ENCODE measurements around the gene RASAL2.
A peak's percentile ranks its signal among the peaks of the same experiment; 100 is the strongest.
"Not testable (repeated sequence)": the region's sequence is repeated elsewhere in the genome, so short reads cannot be mapped to it uniquely, and the experiment has no call there.

RASAL2 gene

DNA sequence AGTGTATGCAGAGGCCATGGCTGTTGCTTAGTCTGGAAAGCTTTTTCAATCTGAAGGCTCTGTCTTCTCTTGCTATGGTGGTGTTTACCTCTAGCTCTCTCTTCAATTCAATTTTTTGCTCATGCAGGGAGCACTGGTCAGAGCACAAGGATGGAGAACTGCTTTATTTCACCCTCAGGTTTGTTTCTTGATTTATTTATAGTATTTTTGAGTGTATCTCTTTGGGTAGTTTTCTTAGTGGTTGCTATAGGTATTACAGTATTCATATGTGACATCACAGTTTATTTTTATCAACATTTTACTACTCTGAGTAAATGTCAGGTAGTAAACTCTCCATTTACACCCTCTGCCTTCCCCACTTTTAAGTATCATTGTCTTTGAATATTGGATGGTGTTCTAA, 147.9 kb downstream of the RASAL2 start:
- no peak for DNase-seq

- DNase-seq = no peak
These were observed 149.2 kb downstream of the RASAL2 start for GRCh38 chr1:178243119-178243518.

GRCh38 chr1:178243890-178244289, 150.0 kb downstream of the RASAL2 start:
- DNase-seq = no peak

- DNase-seq = not testable (repeated sequence)
These were observed 154.4 kb downstream of the RASAL2 start for GRCh38 chr1:178248284-178248683.

DNA sequence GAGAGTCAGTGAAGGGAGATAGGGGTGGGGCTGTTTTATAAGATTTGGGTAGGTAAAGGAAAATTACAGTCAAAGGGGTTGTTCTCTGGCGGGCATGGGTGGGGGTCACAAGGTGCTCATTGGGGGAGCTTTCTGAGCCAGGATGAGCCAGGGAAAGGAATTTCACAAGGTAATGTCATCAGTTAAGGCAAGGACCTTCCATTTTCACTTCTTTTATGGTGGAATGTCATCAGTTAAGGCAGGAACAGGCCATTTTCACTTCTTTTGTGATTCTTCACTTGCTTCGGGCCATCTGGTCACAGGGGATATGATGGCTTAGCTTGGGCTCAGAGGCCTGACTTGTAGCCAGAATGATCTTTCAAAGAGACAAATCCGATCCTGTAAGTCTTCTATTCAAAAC, 159.7 kb downstream of the RASAL2 start:
- DNase-seq = not testable (repeated sequence)

DNA sequence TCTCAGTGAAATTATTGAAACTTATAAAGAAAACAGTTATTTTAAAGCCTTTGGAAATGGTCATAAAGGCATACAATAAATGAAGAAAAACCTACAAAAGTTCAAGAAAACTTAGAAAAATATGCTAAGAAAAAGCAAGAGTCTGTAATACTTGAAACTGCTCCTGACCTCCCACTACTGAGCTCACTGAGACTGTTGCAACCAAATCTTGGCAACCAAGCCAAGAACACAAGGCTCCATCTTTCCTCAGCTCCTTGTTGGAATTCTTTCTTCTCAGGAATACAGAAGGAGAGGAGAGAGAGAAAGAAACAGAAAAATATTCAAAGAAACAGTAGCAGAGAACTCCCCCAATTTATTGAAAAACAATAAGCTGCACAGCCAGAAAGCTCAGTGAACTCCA, 160.5 kb downstream of the RASAL2 start:
- DNase-seq = no peak

GRCh38 chr1:178258536-178258935, 164.6 kb downstream of the RASAL2 start:
- DNase-seq = no peak

- DNase-seq = no peak
These were observed 168.2 kb downstream of the RASAL2 start for GRCh38 chr1:178262120-178262500.

GRCh38 chr1:178263341-178263740, 169.4 kb downstream of the RASAL2 start:
- DNase-seq = no peak

DNA sequence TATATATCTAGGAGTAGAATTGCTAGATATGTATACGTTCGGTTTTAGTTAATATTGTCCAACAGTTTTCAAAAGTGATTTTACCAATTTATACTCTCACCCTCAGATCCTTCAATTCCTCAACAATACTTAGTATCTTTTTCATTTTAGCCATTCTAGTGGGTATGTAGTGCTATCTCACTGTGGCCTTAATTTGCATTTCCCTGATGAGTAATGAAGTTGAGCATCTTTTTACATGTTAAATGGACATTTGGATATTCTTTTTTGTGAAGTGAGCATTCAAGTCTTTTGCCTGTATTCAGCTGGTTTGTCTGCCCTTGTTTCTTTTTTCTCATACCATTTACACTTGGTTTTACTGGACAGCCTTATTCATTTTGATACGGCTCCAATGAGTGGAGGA, 172.2 kb downstream of the RASAL2 start:
- no peak for DNase-seq

- DNase-seq = peak; percentile 71 to 74
These were observed 172.7 kb downstream of the RASAL2 start for GRCh38 chr1:178266619-178267066.

DNA sequence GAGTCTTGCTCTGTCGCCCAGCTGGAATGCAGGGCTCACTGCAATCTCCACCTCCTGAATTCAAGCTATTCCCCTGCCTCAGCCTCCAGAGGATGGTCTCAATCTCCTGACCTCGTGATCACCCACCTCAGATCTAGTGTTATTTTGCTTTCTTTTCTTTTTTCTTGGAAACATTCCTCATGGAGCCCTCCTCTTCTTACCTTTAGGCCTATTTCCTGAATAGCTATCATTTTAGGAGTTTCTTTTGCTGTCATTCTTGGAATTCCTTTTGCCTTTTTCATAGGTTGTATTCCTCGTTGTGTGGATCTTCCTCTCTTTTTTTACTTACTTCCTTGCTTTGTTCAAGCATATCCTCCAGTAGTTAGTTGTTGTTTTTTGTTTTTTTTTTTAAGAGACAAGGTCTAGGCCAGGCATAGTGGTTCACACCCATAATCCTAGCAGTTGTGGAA, 173.8 kb downstream of the RASAL2 start:
- DNase-seq = no peak

DNA sequence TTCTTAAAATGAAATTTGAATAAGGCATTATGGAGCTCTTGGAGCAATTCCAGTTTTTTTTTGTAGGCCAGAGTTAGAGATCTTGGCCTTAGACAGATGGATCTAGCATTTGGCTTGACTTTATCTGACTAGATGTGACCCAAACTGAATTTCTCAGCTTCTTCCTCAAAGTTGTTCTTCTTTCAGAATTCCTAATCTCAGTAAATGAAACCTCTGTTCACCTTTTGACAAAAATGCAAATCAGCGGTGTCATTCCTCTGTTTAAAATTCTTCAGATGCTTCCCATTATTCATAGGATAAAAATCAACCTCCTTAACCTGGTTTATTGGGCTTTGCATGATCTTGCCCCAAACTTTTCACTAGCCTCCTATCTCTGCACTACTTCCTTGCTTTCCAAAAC, 177.6 kb downstream of the RASAL2 start:
- peak in 1 of 2 experiments; percentile 20 for DNase-seq

GRCh38 chr1:178273707-178274410, 180.0 kb downstream of the RASAL2 start:
- no peak for DNase-seq

DNA sequence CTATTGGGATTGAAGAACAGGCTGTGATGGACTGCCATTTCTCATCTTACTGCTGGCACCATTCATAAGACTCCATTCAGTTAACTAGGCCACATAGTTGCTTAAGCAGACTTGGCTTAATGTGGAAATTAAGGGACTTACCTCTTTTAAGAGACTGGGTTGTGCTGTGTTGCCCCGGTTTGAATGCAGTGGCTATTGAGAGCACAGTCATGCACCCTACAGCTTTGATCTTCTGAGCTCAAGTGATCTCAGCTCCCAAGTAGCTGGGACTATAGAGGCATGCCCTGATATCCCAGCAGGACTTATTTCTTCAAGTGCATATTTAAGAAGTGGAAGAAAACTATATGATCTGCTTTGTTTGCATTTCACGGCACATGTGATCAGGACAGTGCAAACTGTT, 181.1 kb downstream of the RASAL2 start:
- no peak for DNase-seq

DNA sequence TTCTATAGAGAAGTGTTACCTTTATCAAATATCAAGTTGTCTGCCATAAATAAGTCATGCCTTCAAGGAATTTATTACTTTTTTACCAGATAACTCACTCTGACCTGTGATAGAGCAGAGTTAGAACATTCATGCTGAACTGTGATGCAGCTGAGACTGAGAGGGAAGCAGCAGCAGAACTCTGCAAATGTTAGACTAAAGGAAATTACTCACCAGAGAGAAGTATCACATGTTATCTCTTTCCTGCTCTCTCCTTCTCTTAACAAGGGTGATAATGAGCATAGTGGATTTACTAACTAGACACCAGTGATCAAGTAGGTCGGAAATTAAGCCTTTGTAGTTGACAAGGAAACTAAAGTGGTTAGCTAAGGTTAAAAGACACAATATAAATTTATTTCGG, 181.6 kb downstream of the RASAL2 start:
- DNase-seq = no peak

DNA sequence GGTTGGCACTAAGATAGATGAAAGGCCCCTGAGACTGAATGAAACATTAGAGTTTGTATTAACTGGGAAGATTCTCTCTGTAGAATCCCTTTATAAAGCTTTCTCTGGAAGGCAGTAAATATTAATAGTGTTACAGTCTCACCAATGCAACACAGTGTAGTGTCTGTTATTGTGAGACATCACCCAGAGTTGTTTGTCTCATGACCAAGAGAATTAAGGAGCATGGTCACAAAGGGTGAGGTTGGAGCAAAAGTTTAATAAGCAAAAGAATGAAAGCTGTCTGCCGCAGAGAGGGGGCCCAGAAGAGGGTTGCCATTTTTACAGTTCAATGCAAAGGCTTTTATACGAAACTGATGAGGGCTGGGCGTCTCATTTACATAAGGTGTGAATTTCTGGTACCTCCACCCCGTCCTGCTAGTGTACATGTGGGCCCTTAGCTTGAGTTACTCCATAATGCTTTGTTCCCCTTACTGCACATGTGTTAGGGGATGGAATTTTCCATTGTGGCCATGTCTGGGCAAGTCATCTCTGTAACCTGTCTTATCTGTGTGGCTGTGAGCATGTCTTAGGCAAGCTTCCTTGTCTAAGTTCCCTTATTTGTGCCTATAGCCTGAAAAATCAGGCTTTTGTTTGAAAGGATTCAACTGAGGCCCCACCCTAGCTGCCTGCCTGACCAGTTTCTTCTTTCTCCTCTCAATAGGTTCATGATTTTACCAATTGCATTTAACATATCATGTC, 184.1 kb downstream of the RASAL2 start:
- DNase-seq = no peak

- DNase-seq = no peak
These were observed 185.2 kb downstream of the RASAL2 start for GRCh38 chr1:178278916-178279686.

DNA sequence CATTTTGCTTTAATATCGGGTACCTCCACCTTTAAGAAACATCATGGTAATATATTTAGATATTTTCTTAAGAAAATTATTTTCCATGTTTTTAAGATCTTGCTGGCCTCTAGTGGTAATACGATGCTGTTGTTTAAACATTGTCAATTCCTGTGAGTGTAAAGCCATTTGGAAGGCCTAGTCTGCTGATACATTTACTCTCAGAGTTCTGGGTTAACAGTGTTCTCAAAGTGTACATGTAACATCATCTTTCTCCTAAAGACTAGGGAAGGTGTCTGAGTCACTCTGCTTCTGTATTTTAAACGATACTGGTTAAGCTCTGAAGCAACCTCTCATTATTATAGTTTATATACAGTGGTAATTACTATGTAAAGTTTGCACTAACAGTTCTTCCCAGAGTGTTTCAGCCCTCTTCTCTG, 189.1 kb downstream of the RASAL2 start:
- DNase-seq = peak; percentile 48 to 55

- no peak for DNase-seq
These were observed 189.5 kb downstream of the RASAL2 start for GRCh38 chr1:178283409-178283808.

DNA sequence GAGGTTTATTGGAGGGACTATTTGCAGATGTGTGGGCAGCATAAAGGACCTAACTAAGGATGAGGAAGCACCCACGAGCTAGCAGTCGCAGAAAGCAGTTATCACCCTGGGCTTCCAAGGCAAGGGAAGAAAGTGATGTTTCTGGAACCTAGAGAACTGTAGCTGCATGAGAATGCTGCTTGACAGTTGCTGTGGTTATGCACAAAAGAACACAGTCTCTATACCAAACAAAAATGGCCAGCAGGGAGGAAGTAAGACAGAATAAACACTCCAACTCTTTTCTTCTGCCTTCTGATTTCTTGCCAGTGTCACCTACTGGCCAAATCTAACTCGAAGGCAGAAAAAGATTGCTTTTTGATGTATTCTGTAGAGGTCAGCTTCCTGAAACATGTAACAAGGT, 190.2 kb downstream of the RASAL2 start:
- no peak for DNase-seq

GRCh38 chr1:178291166-178291565, 197.3 kb downstream of the RASAL2 start:
- DNase-seq = no peak

- DNase-seq = peak in 1 of 2 experiments; percentile 70
These were observed 200.8 kb downstream of the RASAL2 start for GRCh38 chr1:178294654-178295053.

DNA sequence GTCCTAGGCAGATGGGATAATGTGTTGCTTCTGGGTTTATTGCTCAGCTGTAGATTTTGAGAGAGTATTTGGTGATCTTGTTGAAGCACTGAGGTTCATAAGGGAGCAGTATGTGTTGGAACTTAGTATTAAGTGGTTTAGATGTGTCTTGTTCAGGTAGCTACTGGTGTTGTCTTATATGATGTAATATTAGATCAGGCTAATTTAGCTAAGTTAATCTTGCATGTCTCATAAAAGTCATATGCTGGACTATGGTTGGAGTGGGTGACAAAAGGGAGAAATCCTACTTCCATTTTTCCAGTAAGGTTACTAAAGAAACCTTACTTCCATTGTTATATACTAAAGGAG, 206.4 kb downstream of the RASAL2 start:
- no peak for DNase-seq
